ENCODE data around the gene HINT2.

DNA sequence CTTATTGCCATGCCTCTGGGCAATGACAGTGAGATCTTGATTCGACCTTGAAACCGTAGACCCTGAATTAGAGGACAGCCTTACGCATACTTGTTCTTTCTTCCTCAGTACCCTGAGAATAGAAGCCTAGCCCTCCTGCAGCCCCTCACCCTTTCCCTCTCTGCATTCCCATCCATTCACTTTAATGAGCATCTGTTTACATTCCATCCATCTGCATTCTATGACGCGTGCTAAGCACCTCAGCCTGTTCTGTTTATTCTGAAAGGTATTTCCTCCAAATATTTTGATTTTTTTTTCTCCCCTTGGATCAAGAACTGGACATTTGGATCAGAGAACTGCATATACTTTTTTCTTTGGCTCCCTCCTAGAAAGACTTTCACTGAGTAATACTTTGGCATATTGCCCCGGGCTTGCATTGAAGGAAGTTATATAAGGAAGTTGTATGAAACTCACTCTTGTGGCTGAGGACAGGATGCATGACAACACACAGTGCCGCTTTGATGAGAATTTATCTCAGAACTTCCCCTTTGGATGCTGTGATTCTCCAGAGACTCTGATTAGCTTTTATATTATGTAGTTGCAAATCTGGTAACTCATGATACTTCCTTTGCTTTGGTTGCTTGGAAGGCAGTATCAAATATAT is 29.9 kb upstream of the HINT2 start:
- TF ChIP-seq, protein P1, sequence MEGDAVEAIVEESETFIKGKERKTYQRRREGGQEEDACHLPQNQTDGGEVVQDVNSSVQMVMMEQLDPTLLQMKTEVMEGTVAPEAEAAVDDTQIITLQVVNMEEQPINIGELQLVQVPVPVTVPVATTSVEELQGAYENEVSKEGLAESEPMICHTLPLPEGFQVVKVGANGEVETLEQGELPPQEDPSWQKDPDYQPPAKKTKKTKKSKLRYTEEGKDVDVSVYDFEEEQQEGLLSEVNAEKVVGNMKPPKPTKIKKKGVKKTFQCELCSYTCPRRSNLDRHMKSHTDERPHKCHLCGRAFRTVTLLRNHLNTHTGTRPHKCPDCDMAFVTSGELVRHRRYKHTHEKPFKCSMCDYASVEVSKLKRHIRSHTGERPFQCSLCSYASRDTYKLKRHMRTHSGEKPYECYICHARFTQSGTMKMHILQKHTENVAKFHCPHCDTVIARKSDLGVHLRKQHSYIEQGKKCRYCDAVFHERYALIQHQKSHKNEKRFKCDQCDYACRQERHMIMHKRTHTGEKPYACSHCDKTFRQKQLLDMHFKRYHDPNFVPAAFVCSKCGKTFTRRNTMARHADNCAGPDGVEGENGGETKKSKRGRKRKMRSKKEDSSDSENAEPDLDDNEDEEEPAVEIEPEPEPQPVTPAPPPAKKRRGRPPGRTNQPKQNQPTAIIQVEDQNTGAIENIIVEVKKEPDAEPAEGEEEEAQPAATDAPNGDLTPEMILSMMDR (IDR thresholded peaks at IDR 0.05) = no peak
- TF ChIP-seq POLR2A (IDR thresholded peaks at IDR 0.05) = no peak
